GM11168 (cell line): ENCODE measurements around the gene PCK1.

Experiments
- in situ Hi-C: fragments of 300-500 bp; cut with MboI; formaldehyde crosslinking; loops from one replicate; pipeline ENCODE4 v1.12.0; 2022; ENCODE audit warnings: low sequenced_read_pairs; ENCODE audit not compliant: unreplicated experiment

PCK1 gene

GRCh38 chr20:57585466-57586213, 24.7 kb downstream of the PCK1 start:
- in situ Hi-C loops: no loop called here

GRCh38 chr20:57586370-57586793, 25.5 kb downstream of the PCK1 start:
- in situ Hi-C loops: no loop called here

- in situ Hi-C loops: no loop called here
Measured at GRCh38 chr20:57586943-57587277, 26.0 kb downstream of the PCK1 start.

GRCh38 chr20:57587278-57587988, 26.5 kb downstream of the PCK1 start:
- in situ Hi-C loops: no loop called here

- in situ Hi-C loops: no loop called here
Measured at GRCh38 chr20:57587989-57588377, 27.1 kb downstream of the PCK1 start.

- in situ Hi-C loops: no loop called here
Measured at GRCh38 chr20:57588596-57588995, 27.7 kb downstream of the PCK1 start.

GRCh38 chr20:57589123-57589727, 28.3 kb downstream of the PCK1 start:
- in situ Hi-C loops: no loop called here

GRCh38 chr20:57589728-57590484, 29.0 kb downstream of the PCK1 start:
- in situ Hi-C loops: loop anchor here (5.0 to 10.0 kb wide), 2 partner anchors 68 to 205 kb away; no protein-coding TSS in a partner anchor

- in situ Hi-C loops: loop anchor here (5.0 to 10.0 kb wide), 2 partner anchors 68 to 206 kb away; no protein-coding TSS in a partner anchor
Measured at GRCh38 chr20:57590485-57591288, 29.8 kb downstream of the PCK1 start.

GRCh38 chr20:57591289-57592229, 30.6 kb downstream of the PCK1 start:
- in situ Hi-C loops: loop anchor here (5.0 to 10.0 kb wide), 2 partner anchors 69 to 207 kb away; no protein-coding TSS in a partner anchor

GRCh38 chr20:57592263-57593092, 31.6 kb downstream of the PCK1 start:
- in situ Hi-C loops: loop anchor here (5.0 to 10.0 kb wide), 2 partner anchors 70 to 208 kb away; no protein-coding TSS in a partner anchor

GRCh38 chr20:57593134-57593886, 32.4 kb downstream of the PCK1 start:
- in situ Hi-C loops: loop anchor here (5.0 to 10.0 kb wide), 2 partner anchors 71 to 209 kb away; no protein-coding TSS in a partner anchor

- in situ Hi-C loops: loop anchor here (5.0 to 10.0 kb wide), 2 partner anchors 72 to 210 kb away; no protein-coding TSS in a partner anchor
Measured at GRCh38 chr20:57594092-57594951, 33.4 kb downstream of the PCK1 start.

GRCh38 chr20:57595041-57596030, 34.4 kb downstream of the PCK1 start:
- in situ Hi-C loops: loop anchor here (10.0 kb wide), 1 partner anchor 211 kb away; no protein-coding TSS in a partner anchor
